HG02763 (cell line): Measurements from ENCODE around the gene BCORL1.

Experiments
- ATAC-seq: cut with Tn5 transposase; IDR thresholded peaks from one replicate; pipeline ENCODE4 v1.9.1; 2021; ENCODE audit warnings: mild to moderate bottlenecking, moderate library complexity; ENCODE audit not compliant: unreplicated experiment

The BCORL1 gene

DNA sequence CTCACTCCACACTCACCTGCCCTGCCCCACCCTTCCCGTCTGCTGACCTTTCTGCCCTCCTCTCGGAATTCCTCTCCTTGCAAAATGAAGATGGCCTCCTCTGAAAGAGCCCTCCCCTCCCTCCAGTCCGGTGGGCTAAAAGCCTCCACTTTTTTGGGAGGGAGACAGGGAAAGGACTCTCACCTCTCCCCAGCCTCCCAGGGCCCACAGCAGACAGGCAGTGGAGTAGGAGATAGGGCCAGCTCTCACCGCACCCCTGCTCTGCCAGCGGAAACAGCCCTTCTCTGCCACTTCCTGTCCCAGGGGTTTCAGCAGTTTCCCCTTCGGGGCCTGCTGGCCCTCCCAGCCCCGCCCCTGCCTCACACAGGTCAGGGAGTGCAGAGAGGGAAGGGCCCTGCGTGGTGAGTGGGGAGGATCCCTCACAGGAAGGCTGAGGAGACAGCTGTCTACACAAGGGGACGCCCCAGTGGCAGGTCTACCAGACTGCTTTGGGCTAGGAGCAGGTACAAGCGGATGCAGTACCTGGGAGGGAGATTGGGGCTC lies 109.6 kb downstream of the BCORL1 start:
- ATAC-seq, result peak; percentile 98

DNA sequence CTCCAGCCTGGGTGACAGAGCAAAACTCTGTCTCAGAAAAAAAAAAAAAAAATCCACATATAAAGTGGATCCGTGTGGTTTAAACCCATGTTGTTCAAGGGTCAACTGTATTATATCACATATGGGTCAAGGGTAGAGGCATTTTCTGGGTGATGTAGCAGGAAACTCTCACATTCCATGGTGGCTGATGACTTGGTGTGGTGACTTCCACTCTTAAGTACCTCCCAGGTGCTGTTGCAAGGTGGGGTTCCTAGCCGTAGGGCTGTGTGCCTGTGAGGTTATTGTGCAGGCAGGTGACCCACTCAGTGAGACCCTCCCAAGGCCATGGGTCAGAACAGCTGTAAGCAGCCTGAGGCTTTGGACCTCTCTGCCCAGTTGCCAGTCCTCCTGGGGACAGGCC lies 110.8 kb downstream of the BCORL1 start:
- no peak for ATAC-seq

- no peak for ATAC-seq
Observed at GRCh38 chrX:130094696-130095095, 112.3 kb downstream of the BCORL1 start.

- no peak for ATAC-seq
Observed at GRCh38 chrX:130095249-130096030, 113.0 kb downstream of the BCORL1 start.

GRCh38 chrX:130097507-130098209 lies 115.2 kb downstream of the BCORL1 start:
- ATAC-seq, result no peak

DNA sequence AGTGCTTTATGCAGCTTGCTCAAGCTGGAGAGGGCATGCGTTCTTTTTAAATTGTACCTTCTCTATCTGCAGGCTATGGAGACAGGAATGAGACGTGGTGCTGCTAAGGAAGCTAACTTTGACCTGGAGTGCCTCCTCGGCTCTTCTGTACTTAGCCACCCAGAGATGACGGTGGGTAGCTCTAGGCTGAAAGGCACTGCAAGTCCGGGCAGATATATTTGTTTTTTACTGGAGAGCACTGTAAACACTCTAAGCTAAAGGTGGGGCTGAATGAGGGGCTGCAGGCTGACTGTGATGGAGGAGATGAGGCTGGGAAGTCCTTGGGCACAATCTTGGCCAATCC lies 115.7 kb downstream of the BCORL1 start:
- no peak for ATAC-seq

DNA sequence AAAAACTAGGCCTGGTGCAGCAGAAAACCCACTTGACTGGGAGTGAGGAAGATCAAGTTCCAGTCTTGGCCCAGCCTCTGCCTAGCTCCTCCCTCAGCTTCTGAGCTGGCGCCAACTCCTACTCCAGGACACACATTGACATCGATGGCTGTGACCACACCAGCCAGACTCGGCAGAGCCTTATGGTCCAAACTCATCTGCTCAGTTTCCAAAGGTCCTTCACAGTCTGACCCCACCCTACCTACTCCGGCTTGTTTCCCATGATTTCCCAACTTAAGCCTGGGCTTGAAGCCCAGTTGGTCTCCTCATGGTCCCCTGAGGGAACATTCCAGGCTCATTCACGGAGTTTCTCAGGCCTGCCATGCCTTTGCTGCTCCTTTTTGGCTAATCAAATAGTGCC lies 117.7 kb downstream of the BCORL1 start:
- ATAC-seq, result no peak

- ATAC-seq, result no peak
Observed at GRCh38 chrX:130103605-130104004, 121.2 kb downstream of the BCORL1 start.

DNA sequence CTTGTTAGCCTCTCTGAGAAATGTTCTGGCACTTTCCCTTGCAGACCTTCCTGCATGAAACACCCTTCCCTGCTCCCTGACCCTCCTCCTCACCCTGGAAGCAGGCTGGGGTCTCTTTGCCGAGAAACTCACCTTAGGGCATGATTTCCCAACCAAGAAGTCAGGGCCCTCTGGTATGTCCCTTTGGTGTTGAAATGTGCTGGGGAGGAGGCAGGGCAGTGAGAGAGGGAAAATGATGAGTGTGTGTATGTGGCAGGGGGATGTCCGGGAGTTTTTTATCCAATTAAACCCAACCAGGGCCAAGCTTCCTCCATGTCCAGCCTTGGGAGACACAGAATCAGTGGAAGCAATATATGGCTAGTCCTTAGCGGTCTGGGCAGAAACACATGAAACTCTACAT lies 122.8 kb downstream of the BCORL1 start:
- ATAC-seq, result no peak

DNA sequence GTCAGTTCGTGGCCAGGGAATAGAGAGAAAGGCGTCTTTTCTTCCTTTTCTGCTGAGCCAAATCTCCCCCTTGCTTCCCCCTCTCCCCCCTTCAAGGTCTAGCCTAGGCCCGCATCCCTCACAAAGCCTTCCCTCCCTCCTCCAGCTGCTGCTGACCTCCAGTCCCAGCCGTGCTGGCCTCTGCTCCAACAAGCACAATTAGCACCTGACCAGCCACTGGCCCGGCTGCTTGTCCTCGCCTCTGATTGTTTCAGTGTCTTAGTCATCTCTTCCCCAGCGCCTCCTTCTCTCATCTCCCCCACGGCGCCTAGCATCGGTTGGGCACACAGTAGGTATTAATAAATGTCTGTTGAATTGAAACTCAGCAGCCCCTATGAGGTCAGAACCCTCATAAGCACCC lies 123.6 kb downstream of the BCORL1 start:
- no peak for ATAC-seq
